Glomerular endothelial cell (primary cell): ENCODE results near the gene SOX6. TPM values are rescaled to one million over a fixed set of nuclear protein-coding genes. Genes with fewer than 3 reads are reported as not detected.
"Not testable (repeated sequence)": the region's sequence is repeated elsewhere in the genome, so short reads cannot be mapped to it uniquely, and the experiment has no call there.

Experiments
- DNase-seq: peaks from one replicate; pipeline ENCODE4 v3.0.0-alpha.2; 2011; ENCODE audit warnings: low read depth, low spot score; ENCODE audit errors: extremely low read depth
- total RNA-seq: library from RNA; depleted of rRNA; stranded (reverse); fragments of >200 nt; gene quantifications from 2 replicates; pipeline ENCODE4 v1.2.3, GENCODE V29; 2015

Gene SOX6
- total RNA-seq, 1 donor from 2014 or later, result 0.29 TPM

GRCh38 chr11:16078936-16079335 lies 277.4 kb downstream of the SOX6 start:
- DNase-seq, result no peak

- no peak for DNase-seq
Measured at GRCh38 chr11:16070573-16070972, 285.8 kb downstream of the SOX6 start.

- not testable (repeated sequence) for DNase-seq
Measured at GRCh38 chr11:16067268-16067667, 289.1 kb downstream of the SOX6 start.

- DNase-seq, result no peak
Measured at GRCh38 chr11:16059332-16059731, 297.0 kb downstream of the SOX6 start.

- no peak for DNase-seq
Measured at GRCh38 chr11:16058671-16059070, 297.7 kb downstream of the SOX6 start.

GRCh38 chr11:16052750-16053149 lies 303.6 kb downstream of the SOX6 start:
- DNase-seq, result no peak

- no peak for DNase-seq
Measured at GRCh38 chr11:16049611-16050010, 306.7 kb downstream of the SOX6 start.

- no peak for DNase-seq
Measured at GRCh38 chr11:16047073-16047472, 309.3 kb downstream of the SOX6 start.

- no peak for DNase-seq
Measured at GRCh38 chr11:16043617-16044016, 312.7 kb downstream of the SOX6 start.

GRCh38 chr11:16041207-16041606 lies 315.1 kb downstream of the SOX6 start:
- DNase-seq, result no peak

- DNase-seq, result no peak
Measured at GRCh38 chr11:16040151-16040550, 316.2 kb downstream of the SOX6 start.

- no peak for DNase-seq
Measured at GRCh38 chr11:16037179-16037578, 319.2 kb downstream of the SOX6 start.

GRCh38 chr11:16036218-16036617 lies 320.1 kb downstream of the SOX6 start:
- no peak for DNase-seq

GRCh38 chr11:16034074-16034473 lies 322.3 kb downstream of the SOX6 start:
- no peak for DNase-seq

GRCh38 chr11:16032974-16033373 lies 323.4 kb downstream of the SOX6 start:
- DNase-seq, result no peak

- no peak for DNase-seq
Measured at GRCh38 chr11:16031210-16031609, 325.1 kb downstream of the SOX6 start.

- no peak for DNase-seq
Measured at GRCh38 chr11:16030664-16031063, 325.7 kb downstream of the SOX6 start.

GRCh38 chr11:16029151-16029550 lies 327.2 kb downstream of the SOX6 start:
- not testable (repeated sequence) for DNase-seq

GRCh38 chr11:16028419-16028818 lies 327.9 kb downstream of the SOX6 start:
- no peak for DNase-seq

- no peak for DNase-seq
Measured at GRCh38 chr11:16027621-16028020, 328.7 kb downstream of the SOX6 start.

- no peak for DNase-seq
Measured at GRCh38 chr11:16026849-16027248, 329.5 kb downstream of the SOX6 start.

- DNase-seq, result no peak
Measured at GRCh38 chr11:16018931-16019330, 337.4 kb downstream of the SOX6 start.

- DNase-seq, result no peak
Measured at GRCh38 chr11:16016468-16016829, 339.9 kb downstream of the SOX6 start.
